NB4 (cell line): ENCODE results near the gene TCERG1L.

Source experiments
- DNase-seq: peaks from one replicate; pipeline ENCODE4 v3.0.0; 2010; ENCODE audit warnings: low read depth
- H3K4me3 ChIP-seq: one replicate; pipeline ENCODE4 v1.5.1; 2011; ENCODE audit warnings: mild to moderate bottlenecking, low read depth, low read length, moderate library complexity
- CTCF ChIP-seq: IDR thresholded peaks from one replicate; pipeline ENCODE4 v1.5.1; 2012; ENCODE audit warnings: low read depth, low read length
- MAX ChIP-seq: IDR thresholded peaks from 2 replicates; pipeline ENCODE4 v1.6.1; 2011; ENCODE audit warnings: low read depth, low read length
- MYC ChIP-seq: IDR thresholded peaks from 2 replicates; pipeline ENCODE4 v1.6.1; 2011; ENCODE audit warnings: low read depth, low read length
- POLR2A ChIP-seq: IDR thresholded peaks from 2 replicates; pipeline ENCODE4 v1.6.1; 2011; ENCODE audit warnings: mild to moderate bottlenecking; ENCODE audit not compliant: insufficient read length; ENCODE audit errors: extremely low read depth

The TCERG1L gene

GRCh38 chr10:131167036-131167860, 144.3 kb downstream of the TCERG1L start:
- no peak for DNase-seq

GRCh38 chr10:131166486-131166885, 145.0 kb downstream of the TCERG1L start:
- no peak overlapping the region for H3K4me3 ChIP-seq
- no peak for TF ChIP-seq CTCF
- TF ChIP-seq MYC = no peak
- no peak for TF ChIP-seq POLR2A
- TF ChIP-seq MAX = no peak
- no peak for DNase-seq

More at GRCh38 chr10:131167036-131167860, 144.3 kb downstream of the TCERG1L start:
- TF ChIP-seq POLR2A (no peak), MYC (no peak), MAX (no peak), CTCF (no peak)
- H3K4me3 ChIP-seq = no peak overlapping the region

GRCh38 chr10:131165092-131165491, 146.4 kb downstream of the TCERG1L start:
- DNase-seq = no peak
- H3K4me3 ChIP-seq = no peak overlapping the region
- no peak for TF ChIP-seq MAX
- no peak for TF ChIP-seq CTCF
- TF ChIP-seq MYC = no peak
- TF ChIP-seq POLR2A = no peak

- TF ChIP-seq POLR2A (no peak), MAX (no peak), MYC (no peak), CTCF (no peak)
- no peak overlapping the region for H3K4me3 ChIP-seq
- DNase-seq = no peak
Observed at GRCh38 chr10:131162866-131163843, 148.4 kb downstream of the TCERG1L start.

GRCh38 chr10:131162211-131162610, 149.3 kb downstream of the TCERG1L start:
- no peak for TF ChIP-seq CTCF
- no peak for TF ChIP-seq POLR2A
- no peak for TF ChIP-seq MAX
- TF ChIP-seq MYC = no peak
- no peak for DNase-seq
- no peak overlapping the region for H3K4me3 ChIP-seq
